Activated T-cell treated with anti-CD3 and anti-CD28 coated beads for 24 hours (primary cell): ENCODE data around the gene SLC35D1.
"Not testable (repeated sequence)": the region's sequence is repeated elsewhere in the genome, so short reads cannot be mapped to it uniquely, and the experiment has no call there.

Source experiments
- DNase-seq: peaks from one replicate; pipeline ENCODE4 v3.0.0-alpha.2; 2020; ENCODE audit warnings: low read depth

Gene SLC35D1

DNA sequence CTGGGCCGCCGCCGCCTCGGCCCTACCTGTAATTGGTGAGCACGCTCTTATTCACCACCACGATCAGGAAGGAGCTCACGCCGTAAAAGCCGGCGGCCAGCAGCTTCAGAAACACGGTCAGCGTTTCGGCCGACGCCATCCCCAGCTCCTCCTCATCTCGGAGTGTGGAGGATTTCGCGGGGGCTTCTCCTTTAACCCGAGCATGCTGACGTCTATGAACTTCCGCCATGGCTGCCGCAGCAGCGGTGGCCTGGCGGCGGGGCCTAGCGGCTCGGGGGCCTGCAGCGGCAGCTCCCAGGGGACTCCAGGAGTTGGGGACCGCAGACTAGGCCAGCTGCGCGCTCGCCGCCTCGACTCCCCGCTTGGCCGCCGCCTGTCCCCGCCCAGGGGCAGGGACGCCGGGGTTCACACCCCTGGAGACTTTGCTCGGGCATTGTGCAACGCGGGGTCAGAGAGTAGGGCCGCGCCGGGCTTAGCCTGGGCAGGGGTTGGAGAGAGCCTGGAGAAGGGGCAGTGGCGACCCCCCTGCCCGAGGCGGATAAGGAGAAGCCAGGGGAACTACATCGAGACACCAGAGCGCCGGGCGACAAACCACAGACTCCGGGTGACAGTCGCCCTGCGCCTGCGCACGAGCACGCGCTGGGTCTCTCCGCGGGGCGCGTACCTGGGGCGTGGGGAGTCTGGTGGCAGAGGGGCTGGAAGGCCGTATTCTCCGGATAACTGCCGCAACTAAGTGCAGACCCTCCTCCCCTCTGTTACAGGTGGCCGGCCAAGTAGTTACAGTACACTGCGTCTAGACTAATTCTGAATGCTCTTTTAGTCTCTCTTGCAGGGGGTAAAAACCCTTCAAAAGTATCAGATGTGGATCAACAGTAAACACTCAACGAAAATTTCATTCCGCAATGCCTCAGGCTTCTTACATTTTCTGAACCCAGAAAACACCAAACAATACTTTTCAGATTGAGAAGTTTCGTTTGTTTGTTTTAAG is at the start of gene SLC35D1:
Gene SLC35D1, minus strand, starts transcription at position 364 of the 988 bp plus-strand sequence. Its CDS starts 135 bp downstream, at position 229.
- peak; percentile 70 for DNase-seq

DNA sequence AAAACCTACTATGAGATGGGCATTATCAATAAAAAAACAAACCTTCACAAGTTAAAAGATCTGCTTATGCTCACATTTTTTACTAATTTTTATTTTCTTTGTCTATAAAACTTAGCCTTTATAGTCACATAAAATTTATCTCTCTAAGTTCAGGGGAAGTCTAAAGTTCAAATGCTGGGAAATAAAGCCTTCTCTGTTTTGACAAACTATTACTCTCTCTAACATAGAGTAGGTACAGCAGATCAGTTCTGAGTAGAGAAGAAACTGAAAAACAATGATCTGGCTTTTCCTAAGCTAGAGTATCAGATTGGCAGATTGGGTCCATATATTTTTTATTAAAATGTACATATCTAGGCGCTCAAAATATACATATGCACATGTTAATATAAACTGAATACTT is 49.6 kb upstream of the SLC35D1 start:
- no peak for DNase-seq

DNA sequence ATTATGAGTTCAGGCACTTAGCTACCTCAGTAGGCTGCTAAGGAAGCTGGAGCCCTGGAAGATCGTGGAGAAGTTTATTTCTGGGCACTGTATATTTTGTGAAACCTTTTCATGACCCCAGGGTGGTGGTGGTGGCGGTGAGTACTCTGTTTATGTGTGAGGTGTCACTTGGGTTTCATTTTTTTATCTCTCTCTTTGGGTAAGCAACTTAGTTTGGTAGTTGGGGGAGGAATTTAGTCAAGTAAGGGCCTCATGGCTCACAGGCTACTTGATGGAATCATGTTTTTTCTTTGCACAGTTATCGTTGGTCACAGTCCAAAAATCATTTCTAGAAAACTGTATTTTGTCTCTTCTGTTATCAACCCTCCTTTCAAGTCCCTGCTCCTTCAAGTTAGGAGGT is 46.9 kb upstream of the SLC35D1 start:
- DNase-seq = no peak

DNA sequence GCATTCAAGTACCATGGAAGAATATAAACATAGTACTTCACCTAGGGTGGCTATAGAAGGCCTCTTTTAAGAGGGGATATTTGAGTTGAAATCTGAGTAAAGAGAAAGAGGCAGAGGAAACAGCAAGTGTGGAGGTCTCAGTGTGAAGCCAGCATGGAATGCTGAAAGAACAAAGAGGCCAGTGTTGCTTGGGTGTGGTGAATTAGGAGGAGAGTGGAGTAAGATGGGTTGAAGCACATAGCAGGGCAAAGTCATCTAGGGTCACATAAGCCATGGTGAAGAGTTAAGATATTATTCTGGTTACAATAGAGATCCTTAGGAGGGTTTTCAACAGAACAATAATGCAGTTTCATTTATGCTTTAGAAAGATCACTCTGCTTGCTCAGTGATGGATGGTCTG is 43.4 kb upstream of the SLC35D1 start:
- DNase-seq = no peak

GRCh38 chr1:67094191-67094590 is 40.2 kb upstream of the SLC35D1 start:
- no peak for DNase-seq

DNA sequence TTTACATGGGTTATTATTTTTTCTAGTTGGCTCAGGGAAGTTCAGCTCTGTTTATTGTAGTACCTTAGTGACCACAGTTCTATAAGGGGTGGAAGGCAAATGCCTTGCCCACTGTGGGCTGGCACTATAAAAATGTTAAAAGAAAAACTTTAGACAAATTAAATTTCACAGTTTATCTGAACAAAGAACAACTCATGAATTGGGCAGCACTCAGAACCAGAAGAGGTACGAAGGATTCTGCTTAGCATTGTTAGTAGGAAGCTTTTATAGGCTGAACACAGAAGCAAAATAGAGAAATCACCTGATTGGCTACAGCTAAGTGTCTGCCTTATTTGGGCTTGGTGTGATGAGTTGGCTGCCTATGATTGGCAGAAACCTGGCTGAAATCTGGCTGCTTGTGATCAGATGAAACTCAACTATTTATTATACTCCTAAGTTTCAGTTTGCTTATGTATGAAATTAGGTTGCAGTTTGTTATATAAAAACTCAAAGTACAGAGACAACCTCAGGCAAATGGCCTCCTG is 35.8 kb upstream of the SLC35D1 start:
- DNase-seq = no peak

DNA sequence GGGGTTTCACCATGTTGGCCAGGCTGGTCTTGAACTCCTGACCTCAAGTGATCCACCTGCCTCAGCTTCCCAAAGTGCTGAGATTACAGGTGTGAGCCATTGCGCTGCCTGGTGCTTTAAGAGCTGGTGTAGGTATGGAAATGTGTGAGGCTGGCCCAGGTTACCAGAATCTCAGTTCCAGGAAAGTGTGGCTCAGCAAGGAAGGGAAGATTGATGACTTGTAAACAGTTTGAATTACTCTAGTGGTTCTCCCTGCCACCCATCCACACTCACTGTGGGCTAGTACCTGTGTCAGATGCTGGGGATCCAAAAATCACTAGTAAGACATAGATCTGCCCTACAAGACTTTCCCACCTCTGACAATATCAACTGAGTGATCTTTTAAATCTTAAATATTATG is 34.5 kb upstream of the SLC35D1 start:
- no peak for DNase-seq

DNA sequence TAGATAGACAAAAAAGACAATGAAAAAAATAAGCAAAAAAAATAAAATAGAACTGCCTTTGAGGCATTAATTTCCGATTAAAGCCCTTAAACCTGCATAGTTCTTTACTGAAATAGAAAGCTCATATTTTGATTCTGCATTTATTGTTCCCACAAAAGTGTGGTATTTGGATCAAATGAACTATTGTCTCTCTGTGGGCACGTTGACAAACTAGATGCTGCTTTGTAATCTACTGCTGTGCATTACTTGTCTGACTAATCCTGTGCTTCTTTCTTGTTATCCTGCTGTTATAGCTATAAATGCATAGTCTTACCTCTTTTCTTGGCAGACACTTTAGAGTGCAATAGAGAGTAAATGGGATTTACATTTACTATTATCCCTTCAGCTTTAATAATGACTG is 31.4 kb upstream of the SLC35D1 start:
- no peak for DNase-seq

DNA sequence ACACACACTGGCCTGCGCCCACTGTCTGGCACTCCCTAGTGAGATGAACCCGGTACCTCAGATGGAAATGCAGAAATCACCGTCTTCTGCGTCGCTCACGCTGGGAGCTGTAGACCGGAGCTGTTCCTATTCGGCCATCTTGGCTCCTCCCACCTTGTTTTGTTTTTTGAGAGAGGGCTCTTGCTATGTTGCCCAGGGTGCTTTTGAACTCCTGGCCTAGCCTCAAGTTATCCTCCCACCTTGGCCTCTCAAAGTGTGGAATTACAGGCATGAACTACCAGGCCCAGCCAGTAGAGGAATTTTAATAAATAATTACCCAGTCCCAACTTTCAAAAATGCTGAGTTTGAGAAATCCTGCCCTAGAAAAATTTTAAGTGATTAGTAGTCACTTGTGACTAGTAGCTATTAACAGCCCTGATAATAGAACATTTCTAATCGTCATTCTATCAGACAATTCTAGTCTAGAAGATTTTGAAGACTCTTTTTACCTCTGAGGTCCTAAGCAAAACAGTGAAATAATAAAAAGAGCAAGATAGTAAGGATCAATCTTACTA is 30.9 kb upstream of the SLC35D1 start:
- no peak for DNase-seq

DNA sequence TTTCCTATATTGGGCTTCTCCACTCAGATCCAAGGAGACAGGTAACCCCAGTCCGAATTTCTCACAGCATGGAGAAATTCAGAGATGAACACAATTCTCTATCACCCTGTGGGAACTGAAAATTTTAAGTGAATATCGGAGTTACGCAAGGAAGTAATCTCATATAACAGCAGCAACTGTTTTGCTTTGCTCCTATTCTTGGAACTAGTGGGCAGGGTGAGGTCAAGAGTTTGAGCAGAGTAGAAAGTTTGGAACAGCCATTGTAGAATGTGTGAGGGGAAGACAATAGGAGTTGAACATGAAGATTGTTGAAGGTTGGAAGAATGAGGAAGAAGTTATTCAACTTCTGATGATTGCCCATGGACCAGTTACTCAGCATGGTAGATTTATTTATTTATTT is 24.3 kb upstream of the SLC35D1 start:
- DNase-seq = no peak

DNA sequence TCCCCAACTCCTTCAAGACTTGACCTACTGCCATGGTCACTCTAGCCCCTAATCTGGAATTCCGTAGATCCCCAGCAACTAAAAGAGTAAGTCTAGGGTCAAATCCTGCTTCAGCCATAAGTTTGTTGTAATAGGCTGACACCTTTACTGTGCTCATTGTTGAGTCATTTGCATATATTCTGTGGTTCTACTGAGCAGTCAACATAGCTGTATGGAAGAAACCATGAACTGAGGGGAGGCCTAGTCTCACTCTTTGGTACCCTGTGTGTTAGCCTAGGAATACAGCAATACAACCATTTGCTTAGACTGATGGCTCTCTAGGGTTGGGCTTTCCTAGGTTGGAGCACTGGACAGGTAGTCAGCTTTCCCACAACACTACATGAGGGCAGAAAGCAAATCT is 23.6 kb upstream of the SLC35D1 start:
- no peak for DNase-seq

- no peak for DNase-seq
Measured at GRCh38 chr1:67072749-67073148, 18.8 kb upstream of the SLC35D1 start.

- DNase-seq = not testable (repeated sequence)
Measured at GRCh38 chr1:67067655-67068054, 13.7 kb upstream of the SLC35D1 start.

DNA sequence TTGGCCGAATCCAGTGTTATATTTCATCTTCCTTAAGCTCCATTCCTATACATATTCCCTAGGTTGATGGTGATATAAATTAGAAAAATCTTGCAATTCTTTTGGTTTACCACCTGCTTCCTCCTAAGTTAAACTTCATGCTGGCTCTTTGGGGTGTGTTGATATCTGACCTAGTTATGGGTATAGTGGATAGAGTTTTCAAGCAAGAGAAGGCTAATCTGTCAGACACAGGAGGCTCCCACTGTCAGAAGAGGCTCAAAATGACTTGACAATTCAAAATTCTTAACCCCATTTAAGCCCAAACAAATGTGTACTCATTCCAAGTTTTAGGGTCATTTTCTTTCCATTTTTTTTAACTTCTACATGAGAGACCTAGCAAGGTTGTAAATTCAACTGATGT is 8.5 kb upstream of the SLC35D1 start:
- no peak for DNase-seq

DNA sequence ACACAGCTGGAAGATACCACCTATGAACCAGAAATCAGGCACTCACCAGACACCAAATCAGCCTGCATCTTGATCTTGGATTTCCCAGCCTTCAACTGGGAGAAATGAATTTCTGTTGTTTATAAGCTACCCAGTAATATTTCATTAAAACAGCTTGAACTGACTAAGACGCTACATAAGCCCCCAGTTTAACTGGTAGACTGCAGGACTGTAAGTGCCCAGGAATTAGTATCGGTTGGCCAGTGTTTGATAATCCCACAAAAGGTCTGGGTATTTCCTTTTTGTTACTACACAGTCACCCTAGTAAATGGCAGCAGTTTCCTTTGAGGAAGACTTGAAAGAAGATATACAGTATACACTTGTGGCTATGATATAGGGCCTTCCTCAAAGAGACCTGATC is 7.3 kb upstream of the SLC35D1 start:
- DNase-seq = no peak

- no peak for DNase-seq
Measured at GRCh38 chr1:67060811-67061218, 6.9 kb upstream of the SLC35D1 start.

- no peak for DNase-seq
Measured at GRCh38 chr1:67059346-67059745, 5.4 kb upstream of the SLC35D1 start.

DNA sequence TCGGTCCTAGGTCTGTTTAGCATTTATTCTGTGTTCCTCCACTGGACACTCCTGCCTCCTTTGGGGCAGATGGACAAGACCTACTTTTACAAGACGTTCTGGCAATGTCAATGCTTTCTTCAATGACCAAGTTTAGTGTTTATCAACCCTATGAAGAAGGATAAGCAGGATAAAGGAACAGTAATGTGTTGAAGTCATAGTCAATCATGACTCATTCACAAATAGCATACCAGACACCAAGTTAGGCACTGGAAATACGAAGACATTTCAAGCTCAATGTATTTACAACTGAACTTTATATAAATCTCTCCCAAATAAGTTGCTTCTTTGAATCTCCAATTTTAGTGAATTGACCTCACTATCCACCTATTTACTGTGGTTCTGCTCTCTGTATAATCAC is 4.8 kb upstream of the SLC35D1 start:
- no peak for DNase-seq

GRCh38 chr1:67058242-67058641 is 4.3 kb upstream of the SLC35D1 start:
- no peak for DNase-seq

GRCh38 chr1:67053535-67053784 is 488 bp downstream of the SLC35D1 start:
- DNase-seq = peak; percentile 16

DNA sequence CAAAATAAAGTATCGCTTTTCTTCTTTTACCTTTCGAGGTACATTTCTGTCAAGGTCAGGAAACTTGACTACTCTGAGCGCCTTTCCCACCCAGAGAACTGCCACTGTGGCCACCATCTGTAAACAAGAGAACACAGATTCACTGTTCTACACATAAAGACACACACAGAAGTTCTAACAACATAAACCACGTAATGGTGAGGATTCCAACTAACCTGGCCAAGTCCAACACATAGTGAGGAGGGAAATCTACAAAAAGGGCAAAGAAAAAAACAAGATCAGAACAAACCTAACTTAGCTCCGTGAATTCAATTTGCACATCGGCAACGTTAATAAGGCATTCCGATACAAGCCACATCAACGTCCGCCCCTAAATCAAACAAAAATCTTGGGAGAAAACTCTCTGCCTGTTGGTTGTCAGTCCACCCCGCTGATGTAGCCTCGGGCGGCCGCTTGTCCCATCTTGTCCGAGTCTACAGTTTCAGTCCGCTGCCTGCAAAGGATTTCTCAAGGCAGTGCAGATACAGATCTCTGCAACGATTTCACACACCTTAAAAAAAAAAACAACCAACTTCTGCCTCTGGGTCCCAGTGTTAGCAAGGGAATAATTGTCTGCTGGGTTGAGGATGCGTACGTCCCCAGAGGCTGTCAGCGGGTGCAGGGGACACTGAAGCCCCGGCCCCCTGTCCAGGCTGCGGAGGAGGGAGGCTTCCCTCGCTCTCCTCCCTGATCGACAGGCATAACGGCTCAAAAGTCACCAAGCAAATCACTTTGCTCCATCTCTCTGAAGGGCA is 1.0 kb downstream of the SLC35D1 start:
- DNase-seq = no peak

GRCh38 chr1:67051196-67051595 is 2.8 kb downstream of the SLC35D1 start:
- DNase-seq = no peak
